Neural cell (in vitro differentiated cells): ENCODE results near the gene TMEM181. TPM values are rescaled to one million over a fixed set of nuclear protein-coding genes. Genes with fewer than 3 reads are reported as not detected.
A peak's percentile ranks its signal among the peaks of the same experiment; 100 is the strongest.

Experiments
- H2AFZ ChIP-seq: fragments of 200-600, 300-800 bp; sonication (generic), shearing (Covaris generic); 2 replicates; pipeline ENCODE4 v1.6.0; 2014; ENCODE audit warnings: low read depth, mild to moderate bottlenecking, antibody characterized with exemption, low read length, moderate library complexity
- H3F3A ChIP-seq: fragments of 200-600 bp; shearing (Covaris generic); 2 replicates; pipeline ENCODE4 v1.6.1; 2016; ENCODE audit warnings: mild to moderate bottlenecking, moderate library complexity, mixed read lengths, antibody characterized with exemption, low read length; ENCODE audit not compliant: insufficient read depth, poor library complexity, severe bottlenecking
- H3K27ac ChIP-seq: fragments of 200-600, 300-800 bp; sonication (generic), shearing (Covaris generic); 2 replicates; pipeline ENCODE4 v1.5.1; 2014; ENCODE audit warnings: mild to moderate bottlenecking, low read length, moderate library complexity
- H3K27me3 ChIP-seq: fragments of 300-800, 200-600 bp; sonication (generic), shearing (Covaris generic); 2 replicates; pipeline ENCODE4 v1.6.0; 2014; ENCODE audit warnings: mild to moderate bottlenecking, low read depth, low read length, moderate library complexity; ENCODE audit not compliant: insufficient read depth
- H3K36me3 ChIP-seq: fragments of 300-800, 200-600 bp; sonication (generic), shearing (Covaris generic); 2 replicates; pipeline ENCODE4 v1.5.1; 2014; ENCODE audit warnings: mild to moderate bottlenecking, antibody characterized with exemption, low read length, moderate library complexity; ENCODE audit not compliant: insufficient read depth
- H3K4me2 ChIP-seq: fragments of 300-800, 200-600 bp; sonication (generic), shearing (Covaris generic); 2 replicates; pipeline ENCODE4 v1.6.0; 2014; ENCODE audit warnings: mild to moderate bottlenecking, low read length
- H3K4me3 ChIP-seq: fragments of 300-800, 200-600 bp; sonication (generic), shearing (Covaris generic); 2 replicates; pipeline ENCODE4 v1.5.1; 2014; ENCODE audit warnings: mild to moderate bottlenecking, low read length, moderate library complexity
- H3K79me2 ChIP-seq: fragments of 200-600 bp; shearing (Covaris generic); replicated peaks from 2 replicates; pipeline ENCODE4 v1.6.0; 2014; ENCODE audit warnings: mild to moderate bottlenecking, low read length, moderate library complexity; ENCODE audit not compliant: insufficient read depth
- H3K9ac ChIP-seq: fragments of 300-800, 200-600 bp; sonication (generic), shearing (Covaris generic); 2 replicates; pipeline ENCODE4 v1.6.1; 2016; ENCODE audit warnings: mild to moderate bottlenecking, low read length, mixed read lengths
- H3K9me2 ChIP-seq: fragments of 200-600 bp; shearing (Covaris generic); 2 replicates; pipeline ENCODE4 v1.6.1; 2016; ENCODE audit warnings: mild to moderate bottlenecking, low read length, mixed read lengths; ENCODE audit not compliant: insufficient read depth
- H3K9me3 ChIP-seq: fragments of 200-600, 300-800 bp; sonication (generic), shearing (Covaris generic); 2 replicates; pipeline ENCODE4 v1.6.1; 2016; ENCODE audit warnings: mild to moderate bottlenecking, mixed run types, low read length, moderate library complexity, mixed read lengths
- H4K20me1 ChIP-seq: fragments of 200-600 bp; shearing (Covaris generic); 2 replicates; pipeline ENCODE4 v1.6.1; 2016; ENCODE audit warnings: mild to moderate bottlenecking, mixed run types; ENCODE audit not compliant: insufficient read depth
- CTCF ChIP-seq: fragments of 450-650 bp; IDR thresholded peaks from 2 replicates; pipeline ENCODE4 v1.5.1; 2014; ENCODE audit warnings: antibody characterized with exemption, mild to moderate bottlenecking, moderate library complexity; ENCODE audit not compliant: poor library complexity, severe bottlenecking
- EP300 ChIP-seq: fragments of 450-650 bp; conservative IDR thresholded peaks from 2 replicates; pipeline ENCODE4 v1.6.1; 2014; ENCODE audit warnings: antibody characterized with exemption, mild to moderate bottlenecking, moderate library complexity; ENCODE audit not compliant: poor library complexity, severe bottlenecking
- EZH2 ChIP-seq: fragments of 200-600, 300-800 bp; shearing (Covaris generic), sonication (generic); IDR thresholded peaks from 2 replicates; pipeline ENCODE4 v1.6.1; 2014; ENCODE audit warnings: antibody characterized with exemption, low read length, borderline replicate concordance, mild to moderate bottlenecking; ENCODE audit not compliant: insufficient read depth, poor library complexity, severe bottlenecking
- MXI1 ChIP-seq: fragments of 450-650 bp; conservative IDR thresholded peaks from 2 replicates; pipeline ENCODE4 v1.6.1; 2014; ENCODE audit warnings: antibody characterized with exemption, mild to moderate bottlenecking; ENCODE audit not compliant: poor library complexity, severe bottlenecking
- POLR2AphosphoS5 ChIP-seq: IDR thresholded peaks from 2 replicates; pipeline ENCODE4 v1.6.1; 2012
- RAD21 ChIP-seq: fragments of 450-650 bp; conservative IDR thresholded peaks from 2 replicates; pipeline ENCODE4 v1.6.1; 2014; ENCODE audit warnings: antibody characterized with exemption, mild to moderate bottlenecking, moderate library complexity
- REST ChIP-seq: IDR thresholded peaks from 2 replicates; pipeline ENCODE4 v1.6.1; 2012; ENCODE audit warnings: borderline replicate concordance
- SMC3 ChIP-seq: fragments of 450-650 bp; conservative IDR thresholded peaks from 2 replicates; pipeline ENCODE4 v1.6.1; 2014; ENCODE audit warnings: antibody characterized with exemption, mild to moderate bottlenecking, moderate library complexity; ENCODE audit not compliant: poor library complexity
- TAF1 ChIP-seq: IDR thresholded peaks from 2 replicates; pipeline ENCODE4 v1.6.1; 2012; ENCODE audit warnings: low read depth
- polyA plus RNA-seq: library from polyadenylated mRNA; depleted of rRNA; stranded (reverse); fragments of >200 nt; gene quantifications from 2 replicates; pipeline ENCODE4 v1.2.3, GENCODE V29; 2014

Gene TMEM181
- polyA plus RNA-seq, 1 donor from 2014 or later: 47.6 TPM

- Histone ChIP-seq H3K9me2 (no peaks in the 10 kb centered on the region), H2AFZ (peak overlapping the region; percentile 45), H4K20me1 (no peaks in the 10 kb centered on the region), H3K79me2 (peaks cover 18% of the 10 kb centered on the region), H3K36me3 (no peaks in the 10 kb centered on the region), H3K27me3 (no peaks in the 10 kb centered on the region), H3K9ac (peak overlapping the region; percentile 92), H3K4me2 (peak overlapping the region; percentile 80), H3F3A (peaks cover 6% of the 10 kb centered on the region), H3K4me3 (peak overlapping the region; percentile 93), H3K9me3 (no peaks in the 10 kb centered on the region), H3K27ac (peak overlapping the region; percentile 81)
- peak; percentile 10 for TF ChIP-seq CTCF
- TF ChIP-seq TAF1: peak; percentile 36
- TF ChIP-seq RAD21: no peak
- TF ChIP-seq SMC3: no peak
- TF ChIP-seq EP300: no peak
- no peak for TF ChIP-seq EZH2
- TF ChIP-seq POLR2AphosphoS5: peak; percentile 65
- no peak for TF ChIP-seq REST
- TF ChIP-seq MXI1: peak; percentile 56
Measured at GRCh38 chr6:158536891-158537798, 22.7 kb upstream of the TMEM181 start.

GRCh38 chr6:158538741-158539140 is 21.1 kb upstream of the TMEM181 start:
- Histone ChIP-seq H3K79me2 (peaks cover 18% of the 10 kb centered on the region), H3K27me3 (no peaks in the 10 kb centered on the region), H3K27ac (peak overlapping the region; percentile 81), H3F3A (peaks cover 6% of the 10 kb centered on the region), H3K9me3 (no peaks in the 10 kb centered on the region), H2AFZ (no peak overlapping the region), H3K36me3 (peaks cover 7% of the 10 kb centered on the region), H3K9me2 (no peaks in the 10 kb centered on the region), H3K4me2 (no peak overlapping the region), H3K4me3 (peak overlapping the region; percentile 93), H3K9ac (no peak overlapping the region), H4K20me1 (no peaks in the 10 kb centered on the region)
- TF ChIP-seq TAF1 (no peak), EP300 (peak; percentile 31), SMC3 (no peak), POLR2AphosphoS5 (no peak)
